ENCODE data around the gene PXDN. TPM values are rescaled to one million over a fixed set of nuclear protein-coding genes. Genes with fewer than 3 reads are reported as not detected.
"Not testable (repeated sequence)": the region's sequence is repeated elsewhere in the genome, so short reads cannot be mapped to it uniquely, and the experiment has no call there.

Gene PXDN
- polyA plus RNA-seq, 4 donors, result 168 to 180 (median 173) TPM

GRCh38 chr2:1742681-1743395 is 1.5 kb downstream of the PXDN start:
- DNase-seq (ENCODE audit: low read depth in 4 of 4, low spot score in 3 of 4), result peak in 3 of 4 donors; percentile 75 to 79 (median 76)

DNA sequence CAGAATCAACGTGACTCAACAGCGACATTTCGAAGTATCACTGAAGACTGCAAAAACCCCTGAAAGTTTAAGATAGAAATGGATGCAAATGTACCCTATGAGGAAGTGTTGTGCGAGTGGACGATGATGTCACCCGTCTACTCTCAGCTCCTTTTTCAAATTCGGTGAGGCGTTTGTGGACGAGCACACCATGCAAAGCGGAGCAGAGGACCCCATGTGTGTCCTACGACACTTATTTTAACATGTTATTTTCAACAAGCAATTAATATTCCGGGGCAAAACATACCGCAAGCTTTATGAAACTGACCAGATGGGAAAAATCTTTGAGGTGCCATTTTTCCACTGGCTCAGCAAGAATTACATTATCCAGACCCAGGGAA is 2.0 kb downstream of the PXDN start:
- no peak for DNase-seq (ENCODE audit: low read depth in 4 of 4, low spot score in 3 of 4)

DNA sequence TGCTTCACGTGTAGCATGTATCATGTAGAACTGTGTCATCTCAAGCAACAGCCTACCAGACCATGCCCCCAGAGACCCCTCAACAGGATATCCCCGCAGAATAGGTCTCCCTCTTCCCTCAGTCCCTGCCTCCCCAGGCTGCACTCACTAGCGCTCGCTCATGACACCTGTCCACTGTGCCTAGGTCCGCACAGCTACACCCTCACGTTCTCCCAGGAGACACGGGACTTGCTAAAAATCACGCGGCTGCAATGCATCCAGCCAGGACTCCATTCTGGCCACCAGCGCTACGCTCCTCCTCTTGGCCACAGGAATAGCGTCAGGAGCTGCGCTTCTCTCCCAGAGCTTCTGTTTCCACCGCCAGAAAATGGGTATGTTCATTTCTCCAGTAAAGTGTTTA is 2.5 kb downstream of the PXDN start:
- DNase-seq (ENCODE audit: low read depth in 4 of 4, low spot score in 3 of 4), result no peak

DNA sequence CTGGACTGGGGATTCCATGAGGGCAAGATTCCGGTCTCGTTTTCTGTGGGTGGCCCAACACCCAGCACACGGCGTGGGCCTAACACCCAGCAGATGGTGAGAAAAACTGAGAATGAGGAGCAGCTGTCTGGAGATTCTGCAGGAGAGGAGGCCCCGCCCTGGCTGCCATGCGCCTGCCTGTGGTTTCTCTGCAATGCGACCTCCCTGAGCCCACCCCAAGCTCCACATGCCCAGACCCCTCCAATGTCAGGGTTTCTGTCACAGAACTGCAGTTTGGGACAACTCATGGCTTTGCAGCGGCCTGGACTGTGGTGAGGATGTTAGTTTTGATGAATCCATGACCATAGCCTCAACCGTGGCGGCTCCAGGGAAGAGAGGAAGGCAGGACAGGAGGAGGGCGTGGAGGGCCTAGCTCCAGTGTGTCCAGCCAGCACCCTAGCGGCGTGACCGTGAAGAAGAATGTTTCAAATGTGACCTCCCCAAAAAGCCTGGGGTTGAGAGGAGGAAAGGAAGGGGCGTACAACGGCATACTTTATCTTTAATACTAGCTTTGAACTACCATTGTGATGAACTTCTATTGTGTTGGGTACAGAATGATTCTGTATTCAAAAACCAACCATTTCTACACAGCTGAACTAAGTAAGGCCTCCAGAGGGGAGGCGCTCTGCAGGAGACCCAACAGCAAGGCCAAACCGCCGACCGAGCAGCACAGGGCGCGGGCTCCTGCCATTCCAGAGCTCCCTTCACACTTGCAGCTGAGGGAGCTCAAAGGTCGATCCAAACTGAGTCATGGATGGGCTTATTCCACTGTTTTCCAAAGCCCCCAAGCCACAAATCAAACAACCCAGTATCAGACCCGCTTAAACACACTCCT is 3.4 kb downstream of the PXDN start:
- no peak for DNase-seq (ENCODE audit: low read depth in 4 of 4, low spot score in 3 of 4)

DNA sequence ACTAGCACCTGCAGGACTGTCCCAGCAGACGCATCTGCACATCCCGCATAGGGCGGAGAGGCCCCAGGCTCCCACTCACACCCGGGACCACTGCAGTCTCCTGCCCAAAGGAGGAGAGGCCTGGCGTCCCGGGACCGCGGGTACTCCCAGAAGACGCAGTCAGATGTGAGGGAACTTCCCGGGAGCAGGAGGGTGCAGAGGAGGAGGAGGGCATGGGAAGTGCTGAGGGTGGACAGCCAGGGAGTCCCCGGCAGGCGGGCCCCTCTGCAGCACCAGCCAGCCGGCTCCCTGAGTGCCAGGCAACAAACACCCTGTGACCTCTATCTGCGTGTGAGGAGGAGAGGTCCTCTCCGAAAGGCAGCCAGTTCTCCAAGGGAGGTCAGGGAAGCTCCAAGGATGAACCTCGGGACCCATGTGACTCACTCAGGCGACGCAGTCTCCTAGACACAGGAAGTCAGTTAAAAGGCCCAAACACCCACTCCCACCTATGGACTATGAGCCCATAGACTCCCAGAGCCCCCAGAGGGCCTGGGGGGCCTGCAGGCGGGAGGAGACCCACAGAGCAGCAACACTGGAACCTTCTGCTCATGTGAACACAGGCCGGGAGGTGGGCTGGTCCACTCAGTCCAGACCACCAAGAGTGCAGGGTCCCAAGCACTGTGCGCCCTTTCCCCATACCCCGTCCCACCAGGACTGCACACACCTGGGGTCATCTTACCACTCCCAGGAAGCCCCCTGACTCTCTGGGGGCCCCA is 4.2 kb downstream of the PXDN start:
- DNase-seq (ENCODE audit: low read depth in 4 of 4, low spot score in 3 of 4), result no peak

DNA sequence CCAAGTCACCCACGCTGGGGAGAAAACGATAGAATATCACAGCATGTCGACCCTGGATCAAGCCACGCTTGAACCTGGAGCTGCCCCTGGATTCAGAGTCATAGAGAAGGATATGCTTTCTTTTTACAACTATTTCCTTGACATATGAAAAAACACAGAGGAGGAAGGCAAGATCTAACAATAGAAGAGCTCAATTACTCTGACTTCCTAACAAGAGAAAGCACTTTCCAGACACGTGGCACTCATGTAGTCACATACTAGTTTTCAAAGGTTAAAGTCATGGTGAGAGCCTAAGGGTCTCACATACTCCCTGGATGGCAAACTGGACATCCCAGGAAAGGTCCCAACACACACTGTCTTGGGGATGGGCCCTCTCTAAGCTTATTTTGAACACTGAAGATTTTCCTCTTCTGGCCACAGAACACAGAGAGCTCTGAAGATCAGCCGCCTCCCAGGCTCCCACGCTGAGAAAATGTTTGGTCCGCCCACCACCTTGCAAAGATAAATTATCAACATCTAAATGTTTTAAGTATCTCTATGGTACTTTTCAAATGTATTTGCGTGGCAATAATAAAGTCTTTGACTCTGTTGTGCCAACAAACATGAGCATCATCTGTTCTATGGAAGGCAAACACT is 4.9 kb downstream of the PXDN start:
- DNase-seq (ENCODE audit: low read depth in 4 of 4, low spot score in 3 of 4), result no peak

- DNase-seq (ENCODE audit: low read depth in 4 of 4, low spot score in 3 of 4), result no peak
These were observed 5.5 kb downstream of the PXDN start for GRCh38 chr2:1738646-1739302.

GRCh38 chr2:1738163-1738562 is 6.2 kb downstream of the PXDN start:
- no peak for DNase-seq (ENCODE audit: low read depth in 4 of 4, low spot score in 3 of 4)

DNA sequence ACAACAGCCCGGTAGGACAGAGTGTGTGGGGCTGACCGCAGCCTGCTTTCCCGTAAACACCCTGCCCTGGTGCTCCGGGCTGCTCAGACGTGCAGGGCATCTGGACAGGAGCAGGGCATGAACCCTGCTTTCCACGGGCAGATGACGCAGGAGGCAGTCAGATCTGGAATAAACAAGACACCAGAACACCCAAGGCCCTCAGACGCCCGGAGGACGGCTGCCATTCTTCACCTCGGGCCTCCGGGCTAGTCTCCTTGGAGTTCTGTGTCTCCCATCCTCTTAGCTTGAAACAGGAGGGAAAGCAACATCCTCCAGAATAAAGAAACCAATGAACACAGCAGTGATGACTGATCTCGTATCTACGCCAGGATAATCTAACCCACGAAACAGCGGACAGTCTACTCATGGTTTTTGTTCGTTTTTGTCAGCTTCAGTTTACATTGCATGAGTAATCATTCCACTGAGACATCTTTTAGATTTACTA is 7.3 kb downstream of the PXDN start:
- no peak for DNase-seq (ENCODE audit: low read depth in 4 of 4, low spot score in 3 of 4)

DNA sequence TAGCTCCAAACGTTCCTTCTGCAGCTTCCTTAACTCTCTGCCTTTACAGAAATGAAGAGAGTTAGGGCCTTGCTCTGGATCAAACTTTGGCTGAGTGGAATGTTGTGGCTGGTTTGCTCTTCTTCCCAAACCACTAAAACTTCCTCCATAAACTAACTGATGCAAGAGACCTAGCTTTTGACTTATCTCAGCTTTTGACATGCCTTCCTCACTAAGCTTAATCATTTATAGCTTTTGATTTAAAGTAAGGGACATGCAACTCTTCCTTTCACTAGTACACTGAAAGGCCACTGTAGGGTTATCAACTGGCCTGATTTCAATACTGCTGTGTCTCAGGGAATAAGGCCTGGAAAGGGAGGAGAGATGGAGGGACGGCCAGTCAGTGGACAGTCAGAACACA is 8.3 kb downstream of the PXDN start:
- no peak for DNase-seq (ENCODE audit: low read depth in 4 of 4, low spot score in 3 of 4)

DNA sequence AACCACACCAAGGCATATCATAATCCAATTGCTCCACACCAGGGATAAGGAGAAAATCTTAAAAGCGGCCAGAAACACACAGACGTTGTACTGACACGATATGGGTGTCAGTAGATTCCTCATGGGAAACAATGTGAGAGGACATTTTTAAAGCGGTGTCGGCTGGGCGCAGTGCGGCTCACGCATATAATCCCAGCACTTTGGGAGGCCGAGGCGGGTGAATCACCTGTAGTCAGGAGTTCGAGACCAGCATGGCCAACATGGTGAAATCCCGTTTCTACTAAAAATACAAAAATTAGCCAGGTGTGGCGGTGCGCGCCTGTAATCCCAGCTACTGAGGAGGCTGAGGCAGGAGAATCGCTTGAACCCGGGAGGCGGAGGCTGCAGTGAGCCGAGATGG is 11.0 kb downstream of the PXDN start:
- not testable (repeated sequence) for DNase-seq (ENCODE audit: low read depth in 4 of 4, low spot score in 3 of 4)

DNA sequence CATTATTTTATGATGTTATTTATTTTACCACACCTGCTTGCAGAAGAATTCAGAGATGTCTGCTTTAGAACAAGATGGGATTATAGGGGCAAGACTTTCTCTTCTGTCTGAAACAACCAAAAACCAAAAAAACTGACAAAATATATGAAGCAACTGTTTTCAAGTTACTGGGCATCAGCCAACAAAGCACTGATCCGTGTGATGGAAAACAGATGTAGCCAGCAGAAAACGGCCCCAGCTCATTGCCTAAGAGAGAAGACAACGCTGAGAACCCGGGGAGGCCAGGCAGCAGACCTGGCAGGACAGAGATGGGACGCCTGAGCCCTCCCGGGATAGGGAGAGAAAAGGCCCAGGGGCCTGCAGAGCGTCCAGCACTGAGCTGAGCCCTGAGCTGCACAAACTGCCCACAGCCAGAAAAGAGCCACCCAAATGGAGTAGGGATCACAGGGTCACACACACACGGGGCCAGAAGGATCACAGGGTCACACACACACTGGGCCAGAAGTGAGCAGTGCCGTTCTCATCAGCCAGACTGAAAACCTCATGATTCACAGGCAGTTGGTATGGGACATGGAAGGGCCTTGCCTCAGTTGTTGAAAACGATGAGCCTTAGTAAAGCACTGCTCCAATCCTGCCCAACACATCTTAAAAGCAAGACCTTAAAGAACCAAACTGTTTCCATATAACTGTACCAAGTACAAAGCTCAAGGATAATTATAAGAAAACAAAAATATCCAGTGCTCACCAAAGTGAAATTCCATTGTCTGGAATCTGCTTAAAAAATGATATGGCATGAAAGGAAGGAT is 12.1 kb downstream of the PXDN start:
- no peak for DNase-seq (ENCODE audit: low read depth in 4 of 4, low spot score in 3 of 4)

DNA sequence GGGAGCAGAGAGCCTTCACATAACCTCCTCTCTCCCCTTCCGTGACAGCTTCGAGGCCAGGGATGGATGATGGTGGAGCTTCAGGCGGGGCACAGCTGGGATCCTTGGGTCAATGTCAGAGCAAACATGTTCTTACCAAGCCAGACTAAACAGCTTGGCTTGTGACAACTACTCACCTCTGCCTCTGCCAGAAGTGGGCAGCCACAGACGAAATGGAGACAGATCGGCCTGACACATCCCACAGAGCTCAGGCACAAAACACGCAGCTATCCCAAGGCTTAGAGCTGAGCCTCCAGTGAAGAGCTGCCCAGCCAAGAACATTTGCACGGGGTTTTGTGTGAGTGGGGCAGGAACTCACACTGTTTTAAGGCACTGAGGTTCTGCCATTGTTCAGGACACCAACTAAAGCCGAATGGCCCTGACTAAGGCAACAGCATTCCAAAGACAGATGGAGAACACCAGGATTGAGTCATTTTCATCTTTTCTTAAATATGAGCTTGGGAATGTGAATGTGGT is 12.8 kb downstream of the PXDN start:
- no peak for DNase-seq (ENCODE audit: low read depth in 4 of 4, low spot score in 3 of 4)

DNA sequence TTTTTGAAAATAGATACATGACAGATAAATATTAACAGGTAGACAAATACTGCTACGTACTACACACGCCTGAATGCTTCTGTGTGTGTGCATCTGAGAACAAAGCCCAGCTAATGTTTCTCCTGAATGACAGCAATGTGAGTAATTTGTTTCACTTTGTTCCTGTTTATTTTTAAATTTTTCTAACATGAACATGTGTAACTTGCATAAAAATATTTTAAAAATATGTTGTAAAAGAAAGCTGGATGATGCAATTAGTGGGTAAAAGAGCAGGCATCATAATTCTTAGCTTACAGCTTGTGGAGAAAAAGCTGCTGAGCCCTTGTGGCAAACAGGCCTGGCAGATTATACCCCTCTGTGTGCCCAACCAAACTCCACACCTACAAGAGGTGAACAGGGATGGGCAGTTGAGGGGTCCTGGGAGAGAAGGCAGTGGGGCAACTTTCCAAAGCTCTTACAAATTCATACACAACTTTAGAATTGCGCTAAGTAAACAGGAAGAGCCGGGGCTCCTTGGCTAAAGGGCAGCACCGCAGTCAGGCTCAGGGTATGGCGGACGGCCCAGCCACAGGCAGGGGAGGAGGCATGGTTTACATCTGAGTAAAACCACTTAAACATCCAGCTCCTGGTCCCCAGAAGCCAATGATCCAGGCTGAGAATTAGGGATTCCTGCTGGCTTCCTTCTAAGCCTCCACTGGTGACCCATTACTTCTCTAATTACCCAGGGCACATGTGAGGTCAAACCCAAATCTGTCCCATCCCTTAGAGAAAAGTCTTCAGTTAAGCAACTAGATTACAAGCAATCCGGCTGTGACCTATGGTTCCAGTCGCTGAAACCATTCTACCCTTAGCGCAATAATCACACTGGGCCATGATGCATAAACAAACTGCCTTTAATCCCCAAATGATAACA is 14.0 kb downstream of the PXDN start:
- no peak for DNase-seq (ENCODE audit: low read depth in 4 of 4, low spot score in 3 of 4)

- no peak for DNase-seq (ENCODE audit: low read depth in 4 of 4, low spot score in 3 of 4)
These were observed 15.1 kb downstream of the PXDN start for GRCh38 chr2:1729242-1729641.

DNA sequence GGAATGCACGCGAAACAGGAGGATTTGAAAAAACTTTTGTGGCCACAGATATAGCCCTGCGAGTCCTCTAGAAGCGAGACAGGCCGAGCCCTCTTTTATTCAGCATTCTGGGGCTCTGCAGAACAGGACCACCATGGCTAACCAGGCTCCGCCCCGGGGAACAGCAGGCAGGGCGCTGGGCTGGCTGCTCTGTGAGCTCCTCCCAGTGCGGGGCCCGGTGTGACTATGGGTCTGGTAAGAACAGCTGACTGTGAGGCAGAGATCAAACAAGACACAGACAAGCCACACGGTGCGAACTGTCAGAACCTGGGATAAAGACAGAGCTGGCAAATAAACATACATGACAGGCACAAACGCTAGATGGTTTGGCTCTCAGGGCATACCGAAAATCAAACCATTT is 15.5 kb downstream of the PXDN start:
- no peak for DNase-seq (ENCODE audit: low read depth in 4 of 4, low spot score in 3 of 4)

DNA sequence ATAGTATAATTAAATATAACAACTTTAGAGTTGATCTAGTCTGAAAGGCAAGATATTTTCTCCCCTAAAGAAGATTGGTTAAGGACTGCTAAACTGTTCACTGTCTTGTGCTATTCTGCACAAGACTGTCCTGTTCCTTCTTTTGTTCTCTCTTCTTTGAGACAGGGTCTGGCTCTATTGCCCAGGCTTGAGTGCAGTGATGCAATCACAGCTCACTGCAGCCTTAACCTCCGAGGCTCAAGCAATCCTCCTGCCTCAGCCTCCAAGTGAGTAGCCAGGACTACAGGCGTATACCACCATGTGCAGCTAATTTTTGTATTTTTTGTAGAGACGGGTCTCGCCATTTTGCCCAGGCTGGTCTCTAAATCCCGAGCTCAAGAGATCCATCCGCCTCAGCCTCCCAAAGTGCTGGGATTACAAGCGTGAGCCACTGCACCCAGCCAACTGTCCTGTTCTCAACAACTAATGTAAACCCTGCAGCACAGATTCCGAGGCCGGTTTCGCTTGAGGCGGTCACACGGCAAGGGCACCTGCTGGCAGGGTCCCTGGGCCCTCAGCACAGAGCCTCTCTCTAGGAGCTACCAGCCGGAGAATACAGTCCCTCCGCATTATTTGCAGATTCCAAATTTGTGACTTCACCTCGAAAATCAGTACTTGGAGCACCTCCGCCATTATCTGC is 16.4 kb downstream of the PXDN start:
- no peak for DNase-seq (ENCODE audit: low read depth in 4 of 4, low spot score in 3 of 4)
